GM18868 (cell line): ENCODE results near the gene TNFRSF13B.
"Not testable (repeated sequence)": the region's sequence is repeated elsewhere in the genome, so short reads cannot be mapped to it uniquely, and the experiment has no call there.

ENCODE experiments used
- ATAC-seq: cut with Tn5 transposase; IDR thresholded peaks from one replicate; pipeline ENCODE4 v1.9.1; 2021; ENCODE audit warnings: mild to moderate bottlenecking, moderate library complexity; ENCODE audit not compliant: unreplicated experiment

Gene TNFRSF13B

DNA sequence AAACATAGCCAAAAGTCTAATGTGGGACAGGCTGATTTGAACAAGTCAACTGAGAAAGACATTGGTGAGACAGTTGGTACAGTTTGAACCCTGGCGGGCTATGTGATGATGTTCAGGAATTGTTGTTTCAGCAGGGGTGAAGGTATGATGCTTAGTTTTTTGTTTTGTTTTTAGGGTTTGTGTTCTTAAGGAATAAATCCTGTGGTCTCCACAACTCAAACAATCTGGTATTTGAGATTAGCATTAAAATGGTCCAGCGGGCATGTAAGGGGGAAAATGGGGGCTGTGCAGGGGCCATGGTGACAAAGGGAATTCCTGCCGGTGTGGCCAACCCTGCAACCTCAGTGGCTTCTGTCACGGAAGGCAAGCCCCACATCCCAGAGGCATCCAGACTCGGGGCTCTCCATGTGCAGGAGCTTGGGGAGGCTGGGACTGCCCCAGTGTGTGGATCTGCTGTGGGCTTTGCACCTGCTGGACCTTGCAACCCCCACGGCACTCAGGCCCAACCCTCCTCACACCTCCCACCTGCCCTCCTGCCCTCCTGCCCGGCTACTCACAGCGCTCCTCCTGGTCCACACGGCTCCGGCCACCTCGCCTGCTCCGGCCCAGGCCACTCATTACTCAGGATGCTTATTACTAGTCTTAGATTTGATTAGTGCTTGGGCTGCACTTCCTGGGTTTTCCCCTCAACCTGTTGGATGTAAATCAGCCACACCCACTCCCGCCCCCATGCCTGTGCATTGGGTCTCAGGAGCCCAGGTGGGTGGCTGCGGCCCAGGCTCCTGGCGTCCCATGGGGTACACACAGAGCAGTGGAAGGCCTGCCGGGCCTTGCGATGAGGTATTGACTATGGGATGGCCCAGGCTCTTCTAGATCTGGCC is at the start of gene TNFRSF13B:
Gene TNFRSF13B (minus strand): TSS at position 661 of the 881 bp plus-strand sequence. CDS start 43 bp downstream, at position 618.
- ATAC-seq = no peak

DNA sequence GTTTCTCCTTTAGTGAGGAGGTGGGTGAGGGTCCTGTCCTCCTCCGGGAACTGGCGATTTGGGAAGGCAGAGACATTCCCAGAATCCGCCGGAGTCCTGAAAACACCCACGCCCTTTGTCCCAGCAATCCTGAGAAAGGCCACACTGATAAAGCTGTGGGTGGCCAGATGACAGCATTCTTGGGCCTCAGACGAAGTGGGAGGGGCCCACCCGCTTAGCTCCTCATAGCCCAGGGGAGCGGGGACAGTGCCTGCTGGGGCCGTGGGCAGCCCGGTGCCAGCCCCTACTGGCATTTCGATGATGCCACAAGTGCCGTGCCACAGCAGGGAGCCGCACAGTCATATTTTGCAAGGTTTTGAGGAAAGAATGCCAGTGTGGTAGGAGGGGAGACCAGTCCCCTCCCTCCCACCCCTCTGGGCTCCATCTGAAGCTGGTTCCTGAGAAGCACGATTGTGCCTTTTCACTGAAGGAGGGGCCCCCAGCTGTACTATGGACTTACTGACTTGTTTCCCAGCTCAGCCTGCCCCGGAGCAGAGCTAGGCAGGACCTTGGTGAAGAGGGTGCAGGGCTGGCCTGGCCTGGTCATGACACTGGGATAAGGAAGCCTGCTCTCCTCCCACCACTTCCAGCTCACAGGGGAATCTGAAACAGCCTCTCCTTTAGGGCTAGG is 49.4 kb upstream of the TNFRSF13B start:
- ATAC-seq = no peak

DNA sequence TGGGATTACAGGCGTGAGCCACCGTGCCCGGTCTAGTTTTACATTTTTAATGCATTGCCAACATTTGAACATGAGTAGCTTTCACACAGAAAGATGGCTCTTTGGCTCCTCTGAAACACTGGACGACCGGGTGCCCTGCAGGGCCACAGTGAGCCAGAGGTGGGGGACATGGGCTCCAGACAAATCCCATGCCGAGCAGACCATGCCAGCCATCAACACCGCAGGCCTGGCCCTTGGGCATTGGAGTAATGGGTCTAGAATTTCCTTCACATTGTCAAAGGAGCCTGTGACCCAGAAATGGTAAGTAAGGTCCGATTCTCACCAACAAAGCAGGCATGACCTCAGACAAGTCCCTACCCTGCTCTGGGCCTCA is 48.9 kb upstream of the TNFRSF13B start:
- no peak for ATAC-seq

DNA sequence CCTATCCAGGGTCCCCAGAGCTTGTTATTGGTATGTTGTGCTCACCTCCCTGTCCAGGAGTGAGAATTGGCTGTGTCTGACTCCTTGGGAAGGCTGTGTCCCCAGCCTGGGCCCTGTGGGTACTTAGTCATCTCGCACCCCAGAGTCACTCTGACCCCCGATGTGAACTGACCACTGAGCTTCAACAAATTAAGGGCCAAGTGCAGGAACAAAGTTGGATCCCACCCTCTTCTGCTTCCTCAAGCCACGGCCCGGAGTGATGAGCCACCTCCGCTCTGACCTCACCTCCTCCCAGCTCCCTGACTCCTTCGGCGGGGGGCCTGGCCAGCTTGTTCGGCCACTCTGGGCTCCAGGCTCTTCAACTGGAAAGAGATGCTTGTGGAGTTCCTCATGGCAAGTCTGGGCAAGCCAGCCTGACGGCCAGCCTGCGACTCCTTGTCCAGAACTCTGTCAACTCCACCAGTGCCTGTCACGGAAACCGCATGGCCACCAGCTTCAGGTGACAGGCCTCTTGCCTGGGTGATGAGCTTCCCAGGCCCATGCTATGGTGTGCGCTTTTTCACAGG is 48.1 kb upstream of the TNFRSF13B start:
- no peak for ATAC-seq

DNA sequence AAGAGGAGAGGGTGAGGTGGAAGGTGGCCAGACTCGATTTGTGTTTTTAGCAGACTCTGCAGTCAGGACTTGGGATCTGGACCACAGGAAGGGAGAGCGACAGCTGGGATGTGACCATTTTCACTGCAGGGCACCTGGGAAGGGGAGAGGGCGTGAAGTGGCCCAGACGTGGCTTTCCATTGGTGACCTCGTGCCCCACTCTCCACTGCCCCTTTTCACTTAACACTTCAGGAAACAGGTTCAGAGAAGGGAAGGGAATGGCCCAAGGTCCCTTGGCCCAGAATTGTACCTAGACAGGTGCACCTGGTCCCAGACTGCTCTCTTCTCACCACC is 47.5 kb upstream of the TNFRSF13B start:
- ATAC-seq = no peak

DNA sequence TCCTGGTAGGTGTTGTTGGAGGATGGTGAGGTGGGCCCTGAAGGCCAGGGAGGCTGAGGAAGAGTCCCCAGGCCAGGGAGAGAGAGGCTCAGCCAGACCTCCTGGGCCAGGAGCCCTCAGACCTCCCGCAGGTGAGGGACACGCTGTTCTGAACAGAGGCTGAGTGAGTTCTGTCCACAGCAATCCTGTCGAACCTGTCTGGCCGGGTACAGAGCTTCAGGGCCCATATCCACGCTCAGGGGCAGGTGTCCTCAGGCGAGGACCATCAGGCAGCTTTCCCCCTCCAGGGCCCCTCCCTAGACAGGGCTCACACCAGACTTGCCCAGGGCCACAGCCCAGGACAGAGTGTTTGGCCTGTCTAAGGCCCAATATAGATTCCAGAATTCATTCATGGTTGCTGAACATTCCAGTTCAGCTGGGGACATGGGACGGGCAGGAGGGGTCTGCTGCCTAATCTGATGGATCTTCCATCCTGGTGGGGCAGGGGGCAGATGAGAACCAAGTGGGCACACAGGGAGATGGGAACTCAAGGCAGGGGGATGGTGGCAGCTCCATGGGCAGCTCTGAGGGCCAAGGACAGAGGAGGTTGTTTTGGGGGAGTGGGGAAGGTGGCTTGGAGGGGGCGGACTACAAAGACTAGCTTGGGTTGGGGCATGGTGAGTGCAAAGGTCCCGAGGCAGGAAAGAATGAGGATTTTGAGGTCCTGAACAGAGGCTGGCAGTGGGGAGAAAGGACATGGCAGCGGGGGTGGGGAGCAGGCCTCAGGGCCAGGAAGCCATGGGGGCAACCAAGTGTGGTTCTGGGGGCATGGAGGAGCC is 46.9 kb upstream of the TNFRSF13B start:
- no peak for ATAC-seq

DNA sequence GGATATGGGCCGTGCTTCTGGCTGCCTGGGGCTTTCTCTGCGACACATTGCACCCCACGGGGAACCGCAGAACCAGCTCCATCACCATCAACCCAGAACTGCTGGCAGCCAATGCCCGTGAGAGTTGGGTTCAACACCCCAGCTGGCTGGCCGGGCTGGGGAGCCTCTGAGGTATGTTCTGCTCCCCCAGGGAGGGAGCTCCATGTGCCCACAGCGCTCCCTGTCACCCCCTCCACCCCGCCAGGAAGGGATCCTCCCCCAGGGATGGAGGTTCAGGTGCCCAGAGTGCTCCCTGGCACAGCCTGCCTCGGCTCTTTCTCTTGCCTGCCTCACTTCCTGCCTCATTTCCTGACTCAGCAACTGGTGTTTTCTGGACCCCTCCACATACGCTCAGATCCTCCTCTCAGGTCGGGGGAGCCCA is 46.1 kb upstream of the TNFRSF13B start:
- no peak for ATAC-seq

DNA sequence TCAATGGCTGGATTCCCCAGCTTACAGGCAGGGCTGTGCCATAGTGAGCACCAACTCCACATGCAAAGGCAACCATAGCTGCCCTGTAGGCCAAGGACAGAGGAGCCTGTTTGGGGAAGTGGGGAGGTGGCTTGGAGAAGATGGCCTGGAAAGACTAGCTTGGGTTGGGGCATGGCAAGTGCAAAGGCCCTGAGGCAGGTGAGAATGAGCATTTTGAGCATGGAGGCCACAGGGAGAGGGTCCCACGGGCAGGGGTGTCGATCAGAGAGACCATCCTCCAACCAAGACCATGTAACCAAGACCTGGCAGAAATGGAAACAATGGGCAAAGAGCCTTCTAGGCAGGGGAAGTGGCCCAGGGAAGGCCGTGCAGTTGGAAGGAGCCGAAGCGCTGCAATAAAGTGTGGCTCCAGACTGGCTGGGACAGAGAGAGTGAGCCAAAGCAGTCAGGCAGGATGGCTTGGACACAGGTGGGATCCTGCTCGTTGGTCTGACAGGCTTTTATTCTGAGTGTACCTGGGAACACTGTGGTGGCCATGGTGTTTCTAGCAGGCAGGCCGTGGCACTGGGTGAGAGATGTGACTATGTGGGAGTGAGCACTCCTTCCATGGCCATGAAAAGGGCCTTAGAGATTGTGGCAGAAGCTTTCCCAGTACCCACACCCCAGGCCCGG is 45.6 kb upstream of the TNFRSF13B start:
- ATAC-seq = no peak

DNA sequence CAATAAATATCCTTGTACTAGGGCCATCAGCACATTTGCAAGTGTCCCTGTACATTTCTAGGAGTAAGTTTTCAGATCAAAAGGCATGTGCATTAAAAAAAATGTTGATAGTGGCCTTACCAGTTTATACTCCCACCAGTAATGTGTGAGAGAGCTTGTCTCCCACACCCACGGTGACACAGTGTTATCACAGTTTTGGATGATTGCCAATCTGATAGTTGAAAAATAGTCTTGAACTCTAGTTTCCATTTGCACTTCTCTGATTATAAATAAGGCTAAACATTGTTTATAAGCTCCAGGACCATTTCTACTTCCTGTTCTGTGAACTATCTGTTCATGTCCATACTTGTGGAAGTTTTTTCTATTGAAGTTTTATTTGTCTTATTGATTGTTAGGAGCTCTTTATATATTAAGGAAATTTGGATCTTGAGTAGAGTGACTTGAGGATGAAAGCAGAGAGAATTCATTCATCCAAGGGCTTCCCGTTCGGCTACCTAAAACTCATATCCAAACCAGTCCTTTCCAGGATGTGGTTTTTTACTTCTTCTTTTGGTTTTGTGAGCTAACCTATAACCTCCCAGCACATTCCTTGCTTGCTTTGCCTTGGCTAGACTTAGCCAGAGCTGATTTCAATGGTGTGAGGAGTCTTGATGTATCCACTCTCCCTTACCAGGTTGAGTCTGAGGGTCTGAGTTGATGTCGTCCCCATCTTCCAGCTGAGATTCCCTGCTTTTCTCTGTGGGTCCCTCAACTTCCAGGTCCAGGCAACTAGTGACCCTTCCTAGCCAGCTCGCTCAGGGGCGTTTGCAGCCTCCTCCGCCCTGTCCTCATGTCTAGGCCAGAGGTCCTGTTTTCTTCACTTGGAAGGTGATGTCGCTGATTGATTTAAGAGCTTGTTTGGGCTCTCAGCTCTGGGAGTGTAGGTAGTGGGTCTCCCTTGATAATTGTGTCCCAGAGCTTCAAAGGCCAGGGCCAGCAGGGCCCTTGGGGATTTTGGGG is 44.6 kb upstream of the TNFRSF13B start:
- ATAC-seq = not testable (repeated sequence)

DNA sequence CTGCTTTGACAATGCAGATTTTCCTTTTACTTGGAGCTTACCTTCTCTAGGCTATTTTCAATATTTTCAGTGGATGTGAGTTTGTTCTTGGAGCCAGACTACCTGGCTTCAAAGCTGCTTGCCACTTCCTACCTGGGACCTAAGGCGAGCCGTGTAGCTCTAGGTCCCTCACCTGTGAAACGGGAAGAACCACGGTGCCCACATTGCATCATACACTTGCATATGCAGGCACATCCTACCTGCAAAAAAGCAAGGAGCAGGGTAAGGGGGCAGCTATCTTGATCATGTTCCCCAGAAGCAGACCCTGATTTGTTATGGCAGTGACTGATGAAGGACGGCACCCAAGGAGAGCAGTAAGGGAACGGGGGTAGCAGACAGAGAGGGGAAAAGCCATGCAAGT is 43.3 kb upstream of the TNFRSF13B start:
- ATAC-seq = no peak

DNA sequence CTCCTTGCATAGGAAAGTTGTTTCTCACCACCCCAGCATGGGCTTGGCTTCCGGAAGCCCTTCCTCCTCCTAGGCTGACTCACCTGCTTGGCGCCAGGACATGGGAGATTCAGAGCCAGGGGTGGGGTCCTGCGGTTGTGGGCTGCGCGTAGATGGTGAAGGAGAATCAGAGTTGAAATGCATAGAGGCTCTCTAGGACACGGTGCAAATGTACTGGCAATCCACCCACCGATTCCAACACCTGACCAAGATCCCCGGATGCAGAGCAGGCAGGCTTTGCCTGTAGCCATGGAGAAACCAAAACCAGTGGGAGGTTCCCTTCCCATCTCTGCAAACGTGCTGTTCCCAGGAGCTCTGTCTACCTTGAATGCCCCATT is 42.8 kb upstream of the TNFRSF13B start:
- not testable (repeated sequence) for ATAC-seq

DNA sequence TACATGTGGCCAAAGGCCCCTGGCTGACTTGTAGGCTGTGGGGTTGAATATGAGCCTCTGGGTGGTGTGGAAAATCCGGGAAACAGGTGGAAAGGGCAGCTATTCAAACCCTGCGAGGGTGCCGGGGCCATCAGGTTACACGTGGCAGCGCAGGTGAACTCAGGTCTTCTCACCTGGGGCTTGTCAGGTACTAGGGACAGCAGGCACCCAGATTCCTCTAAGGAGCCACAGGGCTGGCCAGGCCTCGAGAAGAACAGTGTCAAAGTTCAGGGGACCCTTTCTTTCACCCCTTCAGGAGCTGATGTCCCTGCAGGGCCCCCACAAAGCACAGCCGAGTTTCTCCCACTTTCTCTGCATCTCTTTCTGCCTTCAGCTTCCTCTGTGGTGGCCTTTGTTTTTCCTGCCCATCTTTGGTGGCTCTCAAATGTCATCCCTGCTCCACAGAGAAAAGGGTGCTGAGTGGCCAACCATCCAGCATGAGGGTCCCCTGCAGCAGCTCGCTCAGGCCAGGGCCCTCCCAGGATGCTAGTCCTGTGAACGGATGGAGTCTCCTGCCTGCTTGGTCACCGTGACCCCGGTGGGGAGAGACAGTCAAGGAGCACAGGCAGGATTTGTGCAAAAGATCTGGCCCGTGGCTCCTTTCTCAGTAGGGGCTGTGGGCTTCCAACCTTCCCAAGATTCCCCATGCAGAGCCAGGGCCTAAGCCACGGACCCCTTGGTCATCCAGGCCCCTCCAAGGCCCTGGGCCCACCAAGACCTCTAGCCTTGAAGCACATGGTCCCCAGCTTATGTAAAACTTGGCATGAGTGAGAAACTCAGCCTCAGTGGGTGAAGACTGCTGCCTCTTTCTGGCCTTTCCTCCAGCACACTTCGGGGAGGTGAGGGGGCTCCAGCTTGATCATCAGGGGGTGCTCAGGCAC is 42.2 kb upstream of the TNFRSF13B start:
- ATAC-seq = not testable (repeated sequence)

DNA sequence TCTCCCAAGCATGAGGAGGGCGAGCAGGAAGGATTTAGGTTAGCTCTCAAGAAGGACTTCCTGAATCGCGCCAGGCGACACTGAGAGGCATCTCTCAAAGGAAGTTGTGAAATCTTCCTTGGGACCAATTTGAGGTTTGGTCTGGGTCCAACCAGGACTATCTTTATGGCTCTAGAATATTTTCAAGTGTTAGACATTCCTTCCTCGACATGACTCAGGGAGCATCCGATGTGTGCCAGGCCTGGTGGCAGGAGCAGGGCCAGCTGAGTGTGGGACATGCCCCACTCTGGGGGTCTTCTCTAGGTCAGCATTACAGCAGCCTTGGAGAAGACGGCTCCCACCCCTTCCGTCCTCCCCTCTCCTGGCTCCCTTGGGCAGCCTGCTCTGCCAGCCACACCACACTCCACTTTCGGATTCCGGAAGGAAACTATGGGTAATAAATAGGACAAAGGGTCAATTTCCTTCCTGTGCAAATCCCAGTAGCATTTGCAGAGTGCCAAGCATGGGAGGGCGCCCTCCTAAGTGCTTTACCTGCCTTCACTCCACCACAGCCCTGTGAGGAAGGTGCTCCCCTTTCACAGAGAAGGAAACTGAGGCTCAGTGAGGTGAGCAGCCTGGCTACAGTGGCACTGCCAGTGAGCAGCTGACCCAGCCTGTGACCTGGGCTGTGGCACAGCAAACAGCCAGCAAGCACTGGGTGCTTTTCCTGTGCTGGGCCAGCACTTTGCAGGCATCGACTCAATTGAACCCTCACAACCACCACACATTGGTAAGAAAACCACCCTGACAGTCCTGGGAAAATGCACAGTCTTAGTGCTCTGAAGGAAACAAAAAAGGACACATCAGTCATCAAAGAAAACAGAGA is 39.4 kb upstream of the TNFRSF13B start:
- not testable (repeated sequence) for ATAC-seq

DNA sequence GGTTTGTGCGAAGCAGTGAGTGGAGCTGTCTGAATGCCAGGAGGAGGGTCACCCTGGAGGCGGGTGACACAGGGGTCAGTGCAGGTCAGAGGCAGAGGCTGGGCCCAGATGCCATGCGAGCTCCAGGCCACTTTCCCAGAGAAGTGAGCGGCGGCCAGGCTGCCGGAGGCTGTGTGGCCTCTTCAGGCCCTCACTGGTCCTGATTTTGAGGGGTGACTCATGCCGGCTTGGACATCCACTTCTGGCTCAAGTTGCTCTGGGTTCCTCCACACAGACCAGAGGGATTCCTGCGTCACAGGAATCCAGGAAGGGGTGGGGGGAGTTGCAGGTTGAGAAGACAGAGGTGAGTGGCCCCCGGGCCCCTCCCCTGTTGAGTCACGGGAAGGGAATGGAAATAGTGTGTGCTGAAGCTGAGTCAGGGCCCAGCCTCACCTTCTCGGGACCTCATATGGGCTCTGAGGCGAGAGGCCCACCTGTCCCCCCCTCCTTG is 38.7 kb upstream of the TNFRSF13B start:
- not testable (repeated sequence) for ATAC-seq

DNA sequence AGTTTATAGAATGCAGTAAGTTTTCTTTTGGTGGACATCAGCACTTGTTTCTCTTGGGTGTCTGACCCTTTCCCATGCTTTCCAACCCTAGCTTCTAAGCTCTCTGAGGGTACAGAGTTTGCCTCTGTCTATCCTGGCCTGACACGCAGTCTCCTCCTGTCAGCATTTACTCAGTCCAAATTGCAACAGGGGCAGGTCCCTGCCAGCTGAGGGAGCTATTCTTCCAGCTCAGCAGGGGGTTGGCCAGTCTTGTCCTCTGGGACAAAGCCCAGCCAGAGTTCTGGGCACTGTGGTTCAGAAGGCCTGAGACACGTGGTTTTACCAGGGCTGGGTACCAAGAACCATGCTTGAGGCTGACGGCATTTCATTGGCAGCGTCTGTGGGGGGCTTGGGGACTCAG is 38.1 kb upstream of the TNFRSF13B start:
- ATAC-seq = not testable (repeated sequence)

DNA sequence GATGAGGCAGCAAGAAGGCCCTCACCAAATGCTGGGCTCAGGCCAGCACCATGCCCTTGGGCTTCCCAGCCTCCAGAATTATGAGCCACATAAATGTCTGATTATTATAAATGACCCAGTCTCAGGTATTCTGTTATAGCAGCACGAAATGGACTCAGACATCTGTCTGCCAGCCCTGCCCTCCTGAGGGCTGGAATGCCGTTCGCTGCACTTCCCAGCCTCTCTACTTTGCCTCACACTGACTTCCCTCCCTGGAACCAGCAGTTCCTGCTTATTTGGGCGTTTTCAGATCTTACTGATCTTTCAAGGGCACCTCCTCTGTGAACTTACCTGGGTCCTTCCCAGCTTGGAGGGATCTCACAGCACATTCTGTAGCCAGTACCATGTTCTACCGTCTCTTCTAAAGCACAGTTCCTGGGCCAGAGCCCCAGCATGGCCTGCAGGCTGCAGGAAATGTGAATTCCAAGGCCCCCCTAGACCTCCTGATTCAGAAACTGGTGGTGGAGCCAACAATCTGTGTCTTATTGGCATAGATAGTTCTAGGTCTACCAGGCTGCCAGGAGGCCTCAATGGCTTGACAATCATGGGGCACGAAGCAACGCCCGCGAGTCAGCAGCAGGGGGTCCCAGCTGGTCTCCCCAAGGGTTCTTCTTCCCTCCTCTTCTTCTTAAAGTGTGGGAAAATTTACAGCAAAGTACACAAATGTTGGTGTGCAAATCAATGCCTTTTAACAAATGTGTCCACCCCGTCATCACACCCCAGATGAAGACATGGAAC is 36.9 kb upstream of the TNFRSF13B start:
- ATAC-seq = not testable (repeated sequence)
